Fibroblast of the aortic adventitia (primary cell): ENCODE results near the gene ACSF2. TPM values are rescaled to one million over a fixed set of nuclear protein-coding genes. Genes with fewer than 3 reads are reported as not detected.
A peak's percentile ranks its signal among the peaks of the same experiment; 100 is the strongest.
"Not testable (repeated sequence)": the region's sequence is repeated elsewhere in the genome, so short reads cannot be mapped to it uniquely, and the experiment has no call there.

Source experiments
- DNase-seq: peaks from one replicate; pipeline ENCODE4 v3.0.0-alpha.2; 2010; ENCODE audit warnings: low read depth
- H3K4me3 ChIP-seq: 2 replicates; pipeline ENCODE4 v1.5.1; 2011; ENCODE audit warnings: low read depth, mild to moderate bottlenecking, control low read depth, low read length, moderate library complexity
- CTCF ChIP-seq: IDR thresholded peaks from 2 replicates; pipeline ENCODE4 v1.5.1; 2011; ENCODE audit warnings: mild to moderate bottlenecking, low read length, control low read depth, inconsistent platforms; ENCODE audit not compliant: insufficient read depth
- total RNA-seq: library from RNA; depleted of rRNA; stranded (reverse); fragments of >200 nt; gene quantifications from 2 replicates; pipeline ENCODE4 v1.2.3, GENCODE V29; 2012; ENCODE audit warnings: low replicate concordance

ACSF2 gene
- total RNA-seq, 1 donor: 15.7 TPM

- H3K4me3 ChIP-seq: no peak overlapping the region
- DNase-seq: no peak
- no peak for TF ChIP-seq CTCF
These were observed 13.8 kb upstream of the ACSF2 start for GRCh38 chr17:50412188-50412732.

- no peak overlapping the region for H3K4me3 ChIP-seq
- no peak for DNase-seq
- no peak for TF ChIP-seq CTCF
These were observed 11.2 kb upstream of the ACSF2 start for GRCh38 chr17:50414808-50415207.

- not testable (repeated sequence) for DNase-seq, H3K4me3 ChIP-seq
These were observed 6.4 kb upstream of the ACSF2 start for GRCh38 chr17:50419577-50419976.

GRCh38 chr17:50420419-50421112, 5.5 kb upstream of the ACSF2 start:
- peak; percentile 55 for DNase-seq

GRCh38 chr17:50421308-50422051, 4.5 kb upstream of the ACSF2 start:
- H3K4me3 ChIP-seq: peak overlapping the region; percentile 17
- DNase-seq: peak; percentile 27
- no peak for TF ChIP-seq CTCF

More at GRCh38 chr17:50420419-50421112, 5.5 kb upstream of the ACSF2 start:
- no peak for TF ChIP-seq CTCF
- H3K4me3 ChIP-seq: no peak overlapping the region

GRCh38 chr17:50422738-50423137, 3.3 kb upstream of the ACSF2 start:
- no peak for TF ChIP-seq CTCF

GRCh38 chr17:50423553-50424159, 2.4 kb upstream of the ACSF2 start:
- H3K4me3 ChIP-seq: no peak overlapping the region
- TF ChIP-seq CTCF: no peak
- peak; percentile 91 for DNase-seq

More at GRCh38 chr17:50422738-50423137, 3.3 kb upstream of the ACSF2 start:
- no peak overlapping the region for H3K4me3 ChIP-seq
- no peak for DNase-seq
